ENCODE measurements around the gene UGT2B15.
"Not testable (repeated sequence)": the region's sequence is repeated elsewhere in the genome, so short reads cannot be mapped to it uniquely, and the experiment has no call there.

DNA sequence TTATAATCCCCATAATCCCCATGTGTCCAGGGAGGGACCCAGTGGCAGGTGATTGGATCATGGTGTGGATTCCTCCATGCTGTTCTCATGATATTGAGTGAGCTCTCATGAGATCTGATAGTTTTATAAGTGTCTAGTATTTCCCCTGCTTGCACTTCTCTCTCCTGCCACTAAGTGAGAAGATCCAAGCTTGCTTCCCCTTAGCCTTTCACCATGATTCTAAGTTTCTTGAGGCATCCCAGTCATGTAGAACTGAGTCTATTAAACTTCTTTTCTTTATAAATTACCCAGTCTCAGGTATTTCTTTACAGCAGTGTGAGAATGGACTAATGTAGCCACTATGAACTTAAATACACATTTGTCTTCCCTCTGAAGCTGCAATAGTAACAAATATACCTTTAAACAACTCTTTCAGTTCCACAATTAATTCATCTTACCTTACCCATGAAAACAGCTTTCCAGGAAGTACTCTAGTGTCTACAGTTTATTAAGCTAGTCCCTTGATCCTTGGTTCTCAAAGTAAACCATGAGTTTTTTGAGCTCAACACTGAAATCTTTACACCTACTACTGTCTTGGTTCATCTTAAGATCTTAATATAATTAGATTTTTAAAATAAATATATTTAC, 1.8 kb downstream of the UGT2B15 start:
- TF ChIP-seq EZH2 (IDR thresholded peaks at IDR 0.05; ENCODE audit: borderline replicate concordance, low read depth, low read length, poor library complexity, severe bottlenecking), result not testable (repeated sequence)
- TF ChIP-seq, protein P1, sequence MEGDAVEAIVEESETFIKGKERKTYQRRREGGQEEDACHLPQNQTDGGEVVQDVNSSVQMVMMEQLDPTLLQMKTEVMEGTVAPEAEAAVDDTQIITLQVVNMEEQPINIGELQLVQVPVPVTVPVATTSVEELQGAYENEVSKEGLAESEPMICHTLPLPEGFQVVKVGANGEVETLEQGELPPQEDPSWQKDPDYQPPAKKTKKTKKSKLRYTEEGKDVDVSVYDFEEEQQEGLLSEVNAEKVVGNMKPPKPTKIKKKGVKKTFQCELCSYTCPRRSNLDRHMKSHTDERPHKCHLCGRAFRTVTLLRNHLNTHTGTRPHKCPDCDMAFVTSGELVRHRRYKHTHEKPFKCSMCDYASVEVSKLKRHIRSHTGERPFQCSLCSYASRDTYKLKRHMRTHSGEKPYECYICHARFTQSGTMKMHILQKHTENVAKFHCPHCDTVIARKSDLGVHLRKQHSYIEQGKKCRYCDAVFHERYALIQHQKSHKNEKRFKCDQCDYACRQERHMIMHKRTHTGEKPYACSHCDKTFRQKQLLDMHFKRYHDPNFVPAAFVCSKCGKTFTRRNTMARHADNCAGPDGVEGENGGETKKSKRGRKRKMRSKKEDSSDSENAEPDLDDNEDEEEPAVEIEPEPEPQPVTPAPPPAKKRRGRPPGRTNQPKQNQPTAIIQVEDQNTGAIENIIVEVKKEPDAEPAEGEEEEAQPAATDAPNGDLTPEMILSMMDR (conservative IDR thresholded peaks at IDR 0.05; ENCODE audit: low read depth, low read length), result not testable (repeated sequence)
